WTC11 (cell line): ENCODE measurements around the gene ARHGAP26. TPM values are rescaled to one million over a fixed set of nuclear protein-coding genes. Genes with fewer than 3 reads are reported as not detected.

Experiments
- ATAC-seq: fragments of 200-7000 bp; cut with Tn5 transposase; 2 replicates; pipeline ENCODE4 v1.10.0; 2021; ENCODE audit warnings: mild to moderate bottlenecking, moderate library complexity
- CTCF ChIA-PET: fragments of 300-600 bp; sonication (Branson Sonifier 250); formaldehyde crosslinking; loops from one replicate; lab custom pipeline; 2021; ENCODE audit warnings: antibody characterized with exemption; lab: Charles Lee
- POLR2A ChIA-PET: fragments of 350-600 bp; sonication (Branson Sonifier 250); formaldehyde crosslinking; loops from one replicate; lab custom pipeline; 2021; ENCODE audit warnings: antibody characterized with exemption; lab: Charles Lee
- DNase-seq: peaks from one replicate; pipeline ENCODE4 v3.0.0; 2021; ENCODE audit warnings: low spot score
- H3K27ac Mint-ChIP-seq: 2 replicates; pipeline ENCODE4 v1.8.0; 2021; ENCODE audit warnings: mixed read lengths
- H3K27me3 Mint-ChIP-seq: 2 replicates; pipeline ENCODE4 v1.8.0; 2021; ENCODE audit warnings: low read depth, mild to moderate bottlenecking, moderate library complexity, mixed read lengths
- H3K36me3 Mint-ChIP-seq: 2 replicates; pipeline ENCODE4 v1.8.0; 2021; ENCODE audit warnings: mixed read lengths
- H3K4me1 Mint-ChIP-seq: 2 replicates; pipeline ENCODE4 v1.8.0; 2022; ENCODE audit warnings: mixed read lengths
- H3K4me3 Mint-ChIP-seq: 2 replicates; pipeline ENCODE4 v1.8.0; 2021; ENCODE audit warnings: mild to moderate bottlenecking, moderate library complexity, mixed read lengths
- H3K9me3 Mint-ChIP-seq: 2 replicates; pipeline ENCODE4 v1.8.0; 2021; ENCODE audit warnings: mixed read lengths
- AFF4 ChIP-seq: sonication (generic); formaldehyde crosslinking; IDR thresholded peaks from 2 replicates; pipeline ENCODE4 v1.8.1; 2023; ENCODE audit warnings: mild to moderate bottlenecking, missing genetic modification reagents, borderline replicate concordance
- AR ChIP-seq: fragments of 250-450 bp; sonication (Bioruptor Pico); IDR thresholded peaks from 2 replicates; pipeline ENCODE4 v1.9.0; 2021; ENCODE audit warnings: mild to moderate bottlenecking
- ATF3 ChIP-seq: sonication (generic); formaldehyde crosslinking; conservative IDR thresholded peaks from 2 replicates; pipeline ENCODE4 v1.8.1; 2022; ENCODE audit warnings: mild to moderate bottlenecking, missing genetic modification reagents
- E2F1 ChIP-seq: sonication (generic); formaldehyde crosslinking; IDR thresholded peaks from 2 replicates; pipeline ENCODE4 v1.8.0; 2022; ENCODE audit warnings: mild to moderate bottlenecking, missing genetic modification reagents
- E2F4 ChIP-seq: sonication (generic); formaldehyde crosslinking; IDR thresholded peaks from 2 replicates; pipeline ENCODE4 v1.8.1; 2022; ENCODE audit warnings: low read depth, mild to moderate bottlenecking, moderate library complexity, missing genetic modification reagents, borderline replicate concordance
- GABPB1 ChIP-seq: sonication (generic); formaldehyde crosslinking; IDR thresholded peaks from 2 replicates; pipeline ENCODE4 v1.8.1; 2023; ENCODE audit warnings: mild to moderate bottlenecking, missing genetic modification reagents
- HMGA2 ChIP-seq: fragments of 250-450 bp; sonication (Bioruptor Pico); IDR thresholded peaks from 2 replicates; pipeline ENCODE4 v1.4.0; 2021; ENCODE audit warnings: mild to moderate bottlenecking, moderate library complexity
- MXD4 ChIP-seq: fragments of 250-450 bp; sonication (Bioruptor Pico); IDR thresholded peaks from 2 replicates; pipeline ENCODE4 v1.8.0; 2021; ENCODE audit warnings: mild to moderate bottlenecking, moderate library complexity, borderline replicate concordance
- NFYB ChIP-seq: sonication (generic); formaldehyde crosslinking; conservative IDR thresholded peaks from 2 replicates; pipeline ENCODE4 v1.8.0; 2022; ENCODE audit warnings: low read depth, missing genetic modification reagents
- SMAD4 ChIP-seq: sonication (generic); formaldehyde crosslinking; IDR thresholded peaks from 2 replicates; pipeline ENCODE4 v1.8.0; 2022; ENCODE audit warnings: mild to moderate bottlenecking, missing genetic modification reagents
- USF2 ChIP-seq: sonication (generic); formaldehyde crosslinking; IDR thresholded peaks from 2 replicates; pipeline ENCODE4 v1.8.1; 2023; ENCODE audit warnings: mild to moderate bottlenecking, missing genetic modification reagents, moderate library complexity
- ZNF416 ChIP-seq: fragments of 250-450 bp; sonication (Bioruptor Pico); IDR thresholded peaks from 2 replicates; pipeline ENCODE4 v1.9.0; 2021; ENCODE audit warnings: mild to moderate bottlenecking, inconsistent platforms
- total RNA-seq: library from RNA; stranded (reverse); gene quantifications from 3 replicates; pipeline ENCODE4 v1.2.3, GENCODE V29; 2021

The ARHGAP26 gene
- total RNA-seq, 1 experiment from 2014 or later, result 22.3 TPM

GRCh38 chr5:142745268-142745667, 24.9 kb upstream of the ARHGAP26 start (continued):
- no peak for TF ChIP-seq AFF4
- TF ChIP-seq GABPB1 (CRISPR knock-in tag), result no peak
- TF ChIP-seq E2F4 (CRISPR knock-in tag), result no peak
- TF ChIP-seq HMGA2 (CRISPR knock-in tag), result no peak
- TF ChIP-seq, all 79 proteins: peak for 0

GRCh38 chr5:142746532-142747433, 23.4 kb upstream of the ARHGAP26 start:
- CTCF ChIA-PET, result interaction anchor here (1.7 to 5.3 kb wide), 6 partner anchors 7 to 141 kb away, joined by 5 to 68 read pairs (median 38); no protein-coding TSS in a partner anchor
- POLR2A ChIA-PET, result no interaction called here
- Mint-ChIP-seq H3K36me3 (peaks cover 9% of the 10 kb centered on the region; the same call in 1 of the 2 replicates), H3K27me3 (no peaks in the 10 kb centered on the region), H3K4me3 (no peak overlapping the region), H3K4me1 (peaks cover 19% of the 10 kb centered on the region), H3K9me3 (no peaks in the 10 kb centered on the region), H3K27ac (no peak overlapping the region; the same call in 1 of the 2 replicates)
- ATAC-seq (no peak), DNase-seq (no peak)
- TF ChIP-seq ATF3 (CRISPR knock-in tag), result no peak
- no peak for TF ChIP-seq AR
- TF ChIP-seq USF2 (CRISPR knock-in tag), result no peak
- TF ChIP-seq E2F1 (CRISPR knock-in tag), result no peak
- no peak for TF ChIP-seq NFYB (CRISPR knock-in tag)
- no peak for TF ChIP-seq SMAD4
- no peak for TF ChIP-seq MXD4 (CRISPR knock-in tag)
- TF ChIP-seq ZNF416 (CRISPR knock-in tag), result no peak
